ENCODE measurements around the gene STXBP6. TPM values are rescaled to one million over a fixed set of nuclear protein-coding genes. Genes with fewer than 3 reads are reported as not detected.

The STXBP6 gene
- total and polyA plus RNA-seq, 9 donors = 17.5 to 33.5 (median 25.6) TPM

DNA sequence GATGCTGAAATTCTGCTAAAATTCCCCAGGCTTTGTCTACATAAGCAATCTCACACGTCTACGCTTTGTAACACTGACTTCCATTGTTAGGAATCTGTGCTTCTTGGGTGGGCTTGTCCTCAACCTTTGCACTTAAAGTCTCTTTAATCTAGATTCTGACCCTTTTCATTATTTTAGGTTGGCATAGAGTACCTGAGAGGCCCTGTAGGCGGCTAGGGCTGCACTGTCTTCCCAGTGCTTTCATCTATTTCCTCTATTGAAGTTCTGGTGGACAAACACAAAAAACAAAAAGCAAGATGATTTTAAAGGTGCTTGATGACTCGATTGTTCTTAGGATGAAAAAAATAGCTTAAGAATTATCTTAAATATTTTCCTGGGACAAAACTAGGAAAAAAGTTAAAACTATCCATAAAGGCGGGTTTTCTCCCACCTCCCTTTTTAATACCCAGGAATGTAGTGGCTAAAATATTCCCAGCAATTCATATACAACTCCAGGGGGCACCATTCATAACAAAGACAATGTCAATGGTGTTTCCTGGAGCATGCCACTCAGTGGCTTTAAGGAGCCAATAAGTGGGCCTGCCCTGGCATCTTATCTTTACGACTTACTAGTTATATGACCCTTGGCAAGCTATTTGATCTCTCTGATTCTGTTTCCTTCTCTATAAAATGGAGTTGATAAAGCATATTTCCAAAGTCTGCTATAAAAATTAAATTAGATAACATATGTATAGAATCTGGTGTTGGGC is 197.5 kb downstream of the STXBP6 start:
- H3K27me3 ChIP-seq (ENCODE audit: control insufficient read depth, insufficient read depth, low read length) = no peaks in the 10 kb centered on the region
- no CpG with 5 or more reads among the region's 6 CpGs for WGBS (ENCODE audit: insufficient coverage)
- no peaks in the 10 kb centered on the region for H3K4me1 ChIP-seq (ENCODE audit: control insufficient read depth, insufficient read depth, low read length)
- H3K4me3 ChIP-seq (ENCODE audit: low read length) = no peak overlapping the region
- peaks cover 6% of the 10 kb centered on the region for H3K36me3 ChIP-seq (ENCODE audit: control insufficient read depth, insufficient read depth, low read length)
- no peak for DNase-seq
- H3K9me3 ChIP-seq (replicated peaks; ENCODE audit: control insufficient read depth, low read depth, low read length) = no peaks in the 10 kb centered on the region
- H3K27ac ChIP-seq (ENCODE audit: low read length) = no peak overlapping the region

DNA sequence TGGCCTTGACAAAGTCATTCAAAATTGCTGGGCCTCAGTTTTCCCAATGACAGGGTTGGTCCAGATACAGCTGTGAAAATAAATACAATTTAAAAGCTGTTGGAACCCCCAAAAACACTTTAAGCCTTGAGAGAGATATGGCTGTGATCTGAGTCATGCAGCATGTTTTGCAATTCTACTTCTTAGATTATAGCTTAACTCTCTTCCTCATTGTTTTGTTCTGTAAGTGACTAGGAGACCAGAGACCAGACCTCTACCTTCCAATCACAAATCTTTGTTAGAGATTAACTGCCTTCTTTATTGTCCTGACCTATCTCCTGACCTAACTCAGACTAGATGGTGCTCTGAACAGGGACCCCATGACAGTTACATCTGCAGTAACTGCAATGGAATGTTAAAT is 198.1 kb downstream of the STXBP6 start:
- Histone ChIP-seq H3K36me3 (ENCODE audit: control insufficient read depth, insufficient read depth, low read length) (peaks cover 6% of the 10 kb centered on the region), H3K27me3 (ENCODE audit: control insufficient read depth, insufficient read depth, low read length) (no peaks in the 10 kb centered on the region), H3K27ac (ENCODE audit: low read length) (no peak overlapping the region), H3K9me3 (replicated peaks; ENCODE audit: control insufficient read depth, low read depth, low read length) (no peaks in the 10 kb centered on the region), H3K4me1 (ENCODE audit: control insufficient read depth, insufficient read depth, low read length) (no peaks in the 10 kb centered on the region), H3K4me3 (ENCODE audit: low read length) (no peak overlapping the region)
- no peak for DNase-seq

DNA sequence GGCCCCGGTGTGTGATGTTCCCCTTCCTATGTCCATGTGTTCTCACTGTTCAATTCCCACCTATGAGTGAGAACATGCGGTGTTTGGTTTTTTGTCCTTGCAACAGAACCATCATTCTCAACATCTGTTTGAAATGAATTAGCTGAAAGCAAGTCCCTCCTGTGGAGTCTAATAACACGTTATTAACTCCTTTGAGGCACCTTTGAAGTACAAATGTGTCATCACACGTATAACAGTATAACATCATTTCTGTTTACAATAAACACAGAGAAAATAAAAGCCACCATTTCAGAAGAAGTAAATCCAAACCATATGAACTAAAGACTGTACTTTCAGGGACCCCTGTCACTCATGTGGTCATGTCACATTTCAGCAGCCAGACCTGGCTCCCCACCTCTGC is 198.5 kb downstream of the STXBP6 start:
- no peak overlapping the region for H3K27ac ChIP-seq (ENCODE audit: low read length)
- no peaks in the 10 kb centered on the region for H3K27me3 ChIP-seq (ENCODE audit: control insufficient read depth, insufficient read depth, low read length)
- 94% methylated on average over 2 of the region's 4 CpGs for WGBS (ENCODE audit: insufficient coverage)
- no peak overlapping the region for H3K4me3 ChIP-seq (ENCODE audit: low read length)
- no peaks in the 10 kb centered on the region for H3K9me3 ChIP-seq (replicated peaks; ENCODE audit: control insufficient read depth, low read depth, low read length)
- H3K4me1 ChIP-seq (ENCODE audit: control insufficient read depth, insufficient read depth, low read length) = no peaks in the 10 kb centered on the region
- no peak for DNase-seq
- H3K36me3 ChIP-seq (ENCODE audit: control insufficient read depth, insufficient read depth, low read length) = peaks cover 6% of the 10 kb centered on the region

DNA sequence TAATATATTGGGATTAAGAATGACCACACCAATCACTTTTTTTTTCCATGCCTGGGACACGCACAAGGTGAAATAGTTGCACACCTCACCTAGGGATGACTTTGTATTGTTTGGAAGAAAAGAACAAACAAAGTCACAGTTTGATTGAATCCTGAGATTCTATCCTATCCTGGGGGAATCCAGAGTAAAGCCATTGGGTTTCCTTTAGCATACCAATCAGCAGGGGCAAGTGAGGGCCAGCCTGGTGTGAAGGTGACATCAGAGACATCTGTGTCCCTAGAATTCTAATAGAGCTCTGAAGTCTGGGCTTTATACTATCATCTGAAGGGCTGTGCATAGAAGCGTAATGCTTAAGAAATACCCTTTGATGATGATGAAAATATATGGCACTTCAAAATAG is 199.9 kb downstream of the STXBP6 start:
- no peaks in the 10 kb centered on the region for H3K4me1 ChIP-seq (ENCODE audit: control insufficient read depth, insufficient read depth, low read length)
- H3K27me3 ChIP-seq (ENCODE audit: control insufficient read depth, insufficient read depth, low read length) = no peaks in the 10 kb centered on the region
- no CpG with 5 or more reads among the region's 2 CpGs for WGBS (ENCODE audit: insufficient coverage)
- peaks cover 6% of the 10 kb centered on the region for H3K36me3 ChIP-seq (ENCODE audit: control insufficient read depth, insufficient read depth, low read length)
- H3K9me3 ChIP-seq (replicated peaks; ENCODE audit: control insufficient read depth, low read depth, low read length) = no peaks in the 10 kb centered on the region
- no peak overlapping the region for H3K27ac ChIP-seq (ENCODE audit: low read length)
- DNase-seq = no peak
- H3K4me3 ChIP-seq (ENCODE audit: low read length) = no peak overlapping the region

DNA sequence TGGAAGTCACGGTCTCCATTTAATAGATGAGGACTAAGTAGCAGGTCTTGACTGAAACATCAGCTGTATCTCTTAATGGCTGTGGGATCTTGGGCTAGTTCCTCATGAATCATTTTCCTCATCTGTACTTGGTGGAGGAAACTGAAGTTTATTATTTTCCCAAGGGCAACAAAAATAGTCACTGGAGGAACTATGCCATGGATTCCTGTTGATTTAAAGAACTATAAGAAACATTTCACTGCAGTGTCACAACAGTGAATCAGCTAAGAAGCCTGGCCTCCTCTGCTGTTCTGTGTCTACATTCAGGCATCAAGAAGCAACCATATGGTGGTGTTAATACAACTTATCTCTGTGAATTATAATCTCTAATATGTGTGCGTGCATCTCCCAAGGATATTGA is 200.5 kb downstream of the STXBP6 start:
- Histone ChIP-seq H3K36me3 (ENCODE audit: control insufficient read depth, insufficient read depth, low read length) (peaks cover 6% of the 10 kb centered on the region), H3K27me3 (ENCODE audit: control insufficient read depth, insufficient read depth, low read length) (no peaks in the 10 kb centered on the region), H3K27ac (ENCODE audit: low read length) (no peak overlapping the region), H3K9me3 (replicated peaks; ENCODE audit: control insufficient read depth, low read depth, low read length) (no peaks in the 10 kb centered on the region), H3K4me1 (ENCODE audit: control insufficient read depth, insufficient read depth, low read length) (no peaks in the 10 kb centered on the region), H3K4me3 (ENCODE audit: low read length) (no peak overlapping the region)
- WGBS (ENCODE audit: insufficient coverage) = no CpG with 5 or more reads among the region's 2 CpGs
- peak; percentile 26 for DNase-seq

DNA sequence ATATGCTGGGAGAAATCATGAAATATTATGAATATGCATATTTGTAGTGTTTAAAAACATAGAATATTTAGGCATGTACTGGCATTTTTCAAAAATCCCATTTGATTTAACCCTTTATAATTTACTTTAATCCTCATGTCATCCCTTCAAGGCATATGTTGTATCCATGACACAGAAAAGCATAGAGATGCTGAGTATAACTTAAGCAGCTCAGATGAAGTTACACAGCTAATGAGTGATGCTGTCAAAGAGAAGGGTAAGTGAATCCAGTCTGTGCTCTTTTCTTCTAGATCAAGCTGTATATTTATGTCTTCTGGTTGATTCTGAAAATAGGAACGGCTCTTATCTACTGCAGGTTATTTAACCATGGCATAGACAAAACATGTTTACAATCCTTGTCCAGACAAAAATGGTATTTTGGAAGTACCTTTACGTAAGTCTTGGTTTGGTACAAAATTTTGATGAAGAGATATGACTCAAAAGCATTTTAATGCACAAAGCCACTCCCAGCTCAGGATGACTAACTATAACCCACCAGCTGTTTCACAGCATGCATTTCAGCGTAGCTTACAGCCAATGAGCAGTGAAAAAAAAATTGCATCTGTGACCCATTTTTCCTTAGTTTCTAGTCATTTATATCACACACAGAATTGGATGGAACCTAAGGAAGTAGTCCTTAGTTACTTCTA is 201.7 kb downstream of the STXBP6 start:
- H3K4me1 ChIP-seq (ENCODE audit: control insufficient read depth, insufficient read depth, low read length) = no peaks in the 10 kb centered on the region
- no peak overlapping the region for H3K27ac ChIP-seq (ENCODE audit: low read length)
- H3K27me3 ChIP-seq (ENCODE audit: control insufficient read depth, insufficient read depth, low read length) = no peaks in the 10 kb centered on the region
- H3K36me3 ChIP-seq (ENCODE audit: control insufficient read depth, insufficient read depth, low read length) = peaks cover 6% of the 10 kb centered on the region
- WGBS (ENCODE audit: insufficient coverage) = no CpG with 5 or more reads among the region's 3 CpGs
- H3K9me3 ChIP-seq (replicated peaks; ENCODE audit: control insufficient read depth, low read depth, low read length) = no peaks in the 10 kb centered on the region
- H3K4me3 ChIP-seq (ENCODE audit: low read length) = no peak overlapping the region
- DNase-seq = peak; percentile 59

DNA sequence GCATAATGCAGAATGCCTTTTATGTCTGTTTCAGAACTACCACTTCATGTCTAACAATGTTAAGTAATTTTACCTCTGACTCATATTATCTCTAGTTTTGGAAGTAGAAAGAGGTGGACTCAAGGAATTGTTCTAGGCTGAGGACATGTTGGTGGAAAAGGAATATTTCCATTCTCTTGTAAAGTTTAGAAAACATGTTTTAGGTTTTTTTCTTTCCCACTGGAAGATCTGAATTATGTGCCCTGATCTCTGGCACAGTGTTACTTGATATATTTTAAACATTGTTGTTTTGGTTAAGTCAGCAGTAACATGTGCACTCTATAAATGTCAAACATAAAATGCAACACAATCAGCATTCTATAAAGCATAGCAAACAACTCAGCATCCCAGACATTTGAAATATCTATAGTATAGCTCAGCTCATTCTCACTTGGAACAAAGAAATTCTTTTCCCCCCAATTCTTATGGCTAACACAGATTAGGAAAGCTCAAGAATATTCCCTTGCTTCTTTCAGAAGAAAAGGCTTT is 202.3 kb downstream of the STXBP6 start:
- H3K27ac ChIP-seq (ENCODE audit: low read length) = no peak overlapping the region
- DNase-seq = no peak
- H3K27me3 ChIP-seq (ENCODE audit: control insufficient read depth, insufficient read depth, low read length) = no peaks in the 10 kb centered on the region
- no peak overlapping the region for H3K4me3 ChIP-seq (ENCODE audit: low read length)
- H3K4me1 ChIP-seq (ENCODE audit: control insufficient read depth, insufficient read depth, low read length) = no peaks in the 10 kb centered on the region
- H3K9me3 ChIP-seq (replicated peaks; ENCODE audit: control insufficient read depth, low read depth, low read length) = no peaks in the 10 kb centered on the region
- peaks cover 6% of the 10 kb centered on the region for H3K36me3 ChIP-seq (ENCODE audit: control insufficient read depth, insufficient read depth, low read length)

DNA sequence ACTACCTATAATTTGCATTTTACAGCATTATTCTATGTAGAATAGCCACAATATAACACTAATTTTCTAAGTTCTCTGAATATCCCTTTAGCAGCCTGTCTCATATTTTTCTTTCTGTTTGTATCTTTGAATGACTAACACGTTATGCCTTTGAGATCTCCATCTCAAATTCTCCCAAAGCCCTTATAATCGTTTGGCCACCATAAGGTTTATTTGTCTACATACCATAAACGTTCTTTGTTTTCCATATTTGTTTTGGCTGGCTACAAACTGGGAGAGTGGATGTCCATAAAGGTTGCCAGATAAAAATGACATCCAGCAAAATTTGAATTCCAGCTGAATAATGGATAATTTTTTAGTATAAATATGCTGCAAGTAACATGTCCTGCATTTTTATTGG is 203.7 kb downstream of the STXBP6 start:
- Histone ChIP-seq H3K27ac (ENCODE audit: low read length) (no peak overlapping the region), H3K9me3 (replicated peaks; ENCODE audit: control insufficient read depth, low read depth, low read length) (no peaks in the 10 kb centered on the region), H3K27me3 (ENCODE audit: control insufficient read depth, insufficient read depth, low read length) (no peaks in the 10 kb centered on the region), H3K36me3 (ENCODE audit: control insufficient read depth, insufficient read depth, low read length) (no peaks in the 10 kb centered on the region), H3K4me3 (ENCODE audit: low read length) (no peak overlapping the region), H3K4me1 (ENCODE audit: control insufficient read depth, insufficient read depth, low read length) (no peaks in the 10 kb centered on the region)
- no peak for DNase-seq
- no CpG with 5 or more reads among the region's 3 CpGs for WGBS (ENCODE audit: insufficient coverage)

DNA sequence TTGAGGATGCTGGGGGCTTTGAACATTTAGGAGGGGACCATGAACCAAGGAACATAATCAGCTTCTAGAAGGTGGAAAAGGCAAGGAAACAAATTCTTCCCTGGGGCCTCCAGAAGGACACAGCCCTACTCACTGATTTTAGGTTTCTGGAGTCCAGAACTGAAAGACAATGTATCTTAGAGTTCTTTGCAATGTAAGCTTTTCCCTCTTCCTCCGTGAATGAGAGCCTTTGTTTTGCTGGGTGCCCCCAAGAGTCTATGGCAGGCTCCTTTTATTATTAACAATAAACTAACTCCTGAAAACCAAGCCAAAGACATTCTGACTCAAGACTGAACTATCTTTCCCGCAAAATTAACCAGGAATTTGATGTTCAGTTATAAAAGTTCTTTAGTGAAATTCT is 204.1 kb downstream of the STXBP6 start:
- no peaks in the 10 kb centered on the region for H3K4me1 ChIP-seq (ENCODE audit: control insufficient read depth, insufficient read depth, low read length)

DNA sequence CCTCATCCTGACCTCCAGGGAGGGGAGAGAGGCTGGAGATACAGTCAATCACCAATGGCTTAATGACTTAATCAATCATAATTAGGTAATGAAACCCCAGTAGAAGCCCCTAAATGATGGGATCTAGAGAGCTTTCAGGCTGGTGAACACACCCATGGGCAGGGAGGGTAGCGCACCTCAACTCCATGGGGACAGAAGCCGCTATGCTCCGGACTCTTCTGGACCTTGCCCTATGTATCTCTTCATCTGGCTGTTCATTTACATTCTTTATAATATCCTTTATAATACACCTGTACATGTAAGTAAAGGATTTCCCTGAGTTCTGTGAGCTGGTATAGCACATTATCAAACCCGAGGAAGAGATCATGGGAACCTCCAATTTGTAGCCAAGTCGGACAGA is 205.9 kb downstream of the STXBP6 start:
- Histone ChIP-seq H3K4me1 (ENCODE audit: control insufficient read depth, insufficient read depth, low read length) (no peaks in the 10 kb centered on the region), H3K36me3 (ENCODE audit: control insufficient read depth, insufficient read depth, low read length) (no peaks in the 10 kb centered on the region), H3K27me3 (ENCODE audit: control insufficient read depth, insufficient read depth, low read length) (no peaks in the 10 kb centered on the region), H3K9me3 (replicated peaks; ENCODE audit: control insufficient read depth, low read depth, low read length) (no peaks in the 10 kb centered on the region), H3K27ac (ENCODE audit: low read length) (no peak overlapping the region), H3K4me3 (ENCODE audit: low read length) (no peak overlapping the region)
- 100% methylated on average over 2 of the region's 5 CpGs for WGBS (ENCODE audit: insufficient coverage)
- DNase-seq = no peak

More for the DNA sequence above, 204.1 kb downstream of the STXBP6 start:
- H3K27ac ChIP-seq (ENCODE audit: low read length) = no peak overlapping the region
- no CpG with 5 or more reads among the region's 2 CpGs for WGBS (ENCODE audit: insufficient coverage)
- DNase-seq = no peak
- H3K4me3 ChIP-seq (ENCODE audit: low read length) = no peak overlapping the region
- no peaks in the 10 kb centered on the region for H3K9me3 ChIP-seq (replicated peaks; ENCODE audit: control insufficient read depth, low read depth, low read length)
- no peaks in the 10 kb centered on the region for H3K27me3 ChIP-seq (ENCODE audit: control insufficient read depth, insufficient read depth, low read length)
- no peaks in the 10 kb centered on the region for H3K36me3 ChIP-seq (ENCODE audit: control insufficient read depth, insufficient read depth, low read length)

All from muscle of leg (tissue), 11 donors.